GM19438 (cell line): ENCODE data around the gene FBXL13.

Experiments used
- ATAC-seq: cut with Tn5 transposase; IDR thresholded peaks from one replicate; pipeline ENCODE4 v1.9.1; 2021; ENCODE audit warnings: low read depth; ENCODE audit not compliant: unreplicated experiment

FBXL13 gene

DNA sequence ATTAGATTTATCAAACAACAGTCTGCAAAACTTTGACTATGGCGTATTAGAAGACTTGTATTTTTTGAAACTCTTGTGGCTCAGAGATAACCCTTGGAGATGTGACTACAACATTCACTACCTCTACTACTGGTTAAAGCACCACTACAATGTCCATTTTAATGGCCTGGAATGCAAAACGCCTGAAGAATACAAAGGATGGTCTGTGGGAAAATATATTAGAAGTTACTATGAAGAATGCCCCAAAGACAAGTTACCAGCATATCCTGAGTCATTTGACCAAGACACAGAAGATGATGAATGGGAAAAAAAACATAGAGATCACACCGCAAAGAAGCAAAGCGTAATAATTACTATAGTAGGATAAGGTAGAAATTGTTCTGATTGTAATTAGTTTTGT lies 130.4 kb downstream of the FBXL13 start:
- ATAC-seq = no peak

DNA sequence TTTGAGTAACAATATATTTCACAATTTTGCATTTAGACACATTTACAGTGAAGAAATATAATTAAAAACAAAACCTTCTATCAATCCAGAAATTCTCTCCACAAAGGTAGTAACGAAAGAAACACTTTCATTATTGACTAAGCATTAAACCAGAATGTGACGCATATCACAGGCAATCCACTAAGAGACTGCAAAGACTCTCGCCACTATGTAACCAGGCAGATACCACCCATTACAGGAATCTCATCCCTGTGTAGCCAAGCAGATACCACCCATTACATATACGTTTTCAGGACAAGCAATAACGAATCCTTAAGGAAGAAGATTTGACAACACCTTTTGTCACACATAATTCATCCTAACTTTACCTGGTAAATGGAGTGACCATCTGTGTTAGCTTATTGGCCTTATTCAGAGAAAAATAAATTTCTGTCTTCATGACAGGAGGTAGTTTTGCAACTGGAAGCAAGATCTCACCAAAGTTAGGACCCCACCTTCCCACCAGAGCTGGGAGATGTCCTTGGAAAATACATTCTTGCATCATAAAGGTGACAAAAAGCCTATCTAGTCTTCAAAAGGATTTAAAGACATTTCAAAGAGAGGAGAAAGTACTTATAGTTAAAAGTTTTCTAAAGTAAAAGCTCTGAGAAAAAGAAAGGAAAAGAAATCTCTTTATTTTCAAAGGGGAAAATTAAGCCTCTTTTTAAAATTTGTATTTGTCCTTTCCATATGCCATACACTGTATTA lies 131.0 kb downstream of the FBXL13 start:
- ATAC-seq = no peak

DNA sequence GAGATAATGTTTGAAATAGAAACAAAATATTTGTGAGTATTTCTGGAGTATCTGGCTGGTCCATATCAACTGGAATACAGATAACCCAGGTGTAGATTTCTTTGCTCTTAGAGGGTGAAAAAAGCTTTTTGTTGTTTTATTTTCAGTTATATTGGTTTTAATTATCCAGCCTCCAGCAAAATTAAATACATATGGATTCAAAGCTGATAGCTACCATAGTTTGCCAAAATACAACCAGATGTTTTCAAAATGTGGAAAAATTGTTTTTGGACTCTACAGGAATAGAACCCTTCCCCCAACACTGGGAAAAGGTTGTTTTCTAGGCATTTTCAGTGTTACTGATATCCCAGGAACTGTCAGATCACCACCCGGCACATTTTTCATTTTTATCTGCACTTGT lies 131.7 kb downstream of the FBXL13 start:
- ATAC-seq = no peak

DNA sequence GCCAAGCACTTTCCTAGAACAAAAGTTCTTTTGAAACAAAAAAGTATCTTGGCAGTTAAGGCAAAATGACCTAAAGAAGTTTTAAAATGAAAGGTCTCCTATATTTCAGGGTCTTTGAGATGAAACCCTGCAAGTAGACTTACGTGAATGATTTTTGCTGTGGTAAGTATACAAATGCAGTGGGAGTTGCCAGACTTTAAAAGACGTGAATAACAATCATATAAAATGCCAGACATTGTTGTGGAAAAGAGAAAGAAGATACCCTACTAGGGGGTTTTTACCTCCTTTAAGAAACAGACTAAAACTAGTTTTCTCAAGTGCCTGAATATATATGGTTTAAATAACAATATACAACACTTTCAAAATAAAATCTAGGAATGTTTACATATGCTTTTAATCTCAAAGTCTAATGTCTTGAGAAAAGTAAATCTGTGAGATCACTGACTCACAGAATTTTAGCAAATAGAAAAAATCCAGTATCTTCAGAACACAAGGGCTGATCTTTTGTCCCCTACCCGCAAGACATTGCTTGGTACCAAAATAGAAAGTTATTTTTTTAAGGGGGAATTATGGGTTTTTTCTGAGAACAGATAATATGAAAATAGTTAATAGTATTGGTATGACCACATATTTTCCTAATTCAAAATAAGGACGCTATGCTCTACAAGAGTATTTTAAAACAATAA lies 132.3 kb downstream of the FBXL13 start:
- no peak for ATAC-seq

DNA sequence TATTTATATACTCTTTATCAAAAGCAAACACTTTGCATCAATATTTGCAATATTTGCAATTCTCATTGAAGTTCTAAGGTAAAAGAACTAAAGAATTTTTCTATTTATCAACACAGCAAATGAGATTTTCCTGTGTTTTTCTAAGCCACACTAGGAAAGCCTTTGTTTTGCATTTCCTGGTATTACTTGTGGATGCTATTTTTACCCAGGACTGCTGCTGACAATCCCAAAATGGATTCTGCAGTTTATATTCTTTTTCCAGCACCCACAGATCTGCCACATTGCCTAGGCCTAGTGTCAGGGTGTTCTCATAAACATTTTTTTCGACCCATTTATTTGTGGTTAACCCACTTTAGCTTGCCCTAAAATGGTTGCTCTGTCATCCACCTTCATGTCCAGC lies 135.9 kb downstream of the FBXL13 start:
- ATAC-seq = no peak

DNA sequence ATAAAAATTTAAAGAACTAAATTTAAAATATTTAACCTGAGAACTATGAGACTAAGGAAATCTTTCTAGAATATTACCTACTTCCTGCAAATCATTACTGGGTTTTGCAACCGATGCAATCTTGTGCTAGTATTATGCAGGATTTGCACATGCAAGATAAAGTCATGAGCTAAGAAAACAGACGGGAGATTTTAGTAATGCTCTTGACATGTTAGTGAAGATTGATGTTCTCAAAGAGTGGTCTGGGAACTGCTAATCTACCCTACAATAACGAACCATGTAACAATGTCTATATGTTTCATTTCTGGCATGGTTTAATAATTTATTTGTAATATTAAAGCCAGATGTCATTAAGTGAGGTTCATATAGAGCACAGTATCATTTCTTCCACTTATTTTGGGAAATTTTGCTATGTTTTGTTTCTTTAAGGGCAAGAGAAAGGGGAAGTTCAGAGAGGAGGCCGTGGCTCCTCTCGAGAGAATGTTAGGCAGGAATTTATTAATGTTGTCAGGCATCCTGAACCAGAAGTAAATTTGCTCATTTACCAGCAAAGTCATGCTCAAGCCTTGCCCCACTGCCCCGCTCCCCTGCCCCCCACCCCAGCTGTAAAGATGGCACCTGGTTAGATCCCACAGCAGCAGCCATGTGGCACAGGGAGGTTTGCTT lies 139.0 kb downstream of the FBXL13 start:
- ATAC-seq = no peak

DNA sequence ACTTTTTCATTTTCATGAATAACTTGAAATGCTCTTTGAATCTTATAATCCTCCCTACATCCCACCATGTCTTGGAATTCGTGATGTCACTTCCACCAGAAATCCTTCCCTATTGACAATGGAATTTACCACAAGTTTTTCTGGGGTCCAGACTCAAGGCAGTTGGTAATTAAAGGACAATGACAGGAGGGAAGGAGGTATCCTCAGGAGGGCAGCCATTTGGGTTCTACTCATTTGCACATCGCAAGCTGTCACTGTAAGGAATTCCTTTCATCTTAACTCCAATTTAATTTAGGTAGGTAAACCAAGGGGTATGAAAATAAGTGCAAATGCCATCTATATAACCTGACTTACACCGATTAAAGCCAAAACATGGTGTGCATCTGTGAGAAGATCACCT lies 139.9 kb downstream of the FBXL13 start:
- ATAC-seq = no peak

DNA sequence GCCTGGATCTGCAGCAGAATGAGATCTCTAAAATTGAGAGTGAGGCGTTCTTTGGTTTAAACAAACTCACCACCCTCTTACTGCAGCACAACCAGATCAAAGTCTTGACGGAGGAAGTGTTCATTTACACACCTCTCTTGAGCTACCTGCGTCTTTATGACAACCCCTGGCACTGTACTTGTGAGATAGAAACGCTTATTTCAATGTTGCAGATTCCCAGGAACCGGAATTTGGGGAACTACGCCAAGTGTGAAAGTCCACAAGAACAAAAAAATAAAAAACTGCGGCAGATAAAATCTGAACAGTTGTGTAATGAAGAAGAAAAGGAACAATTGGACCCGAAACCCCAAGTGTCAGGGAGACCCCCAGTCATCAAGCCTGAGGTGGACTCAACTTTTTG lies 140.4 kb downstream of the FBXL13 start:
- ATAC-seq = no peak

DNA sequence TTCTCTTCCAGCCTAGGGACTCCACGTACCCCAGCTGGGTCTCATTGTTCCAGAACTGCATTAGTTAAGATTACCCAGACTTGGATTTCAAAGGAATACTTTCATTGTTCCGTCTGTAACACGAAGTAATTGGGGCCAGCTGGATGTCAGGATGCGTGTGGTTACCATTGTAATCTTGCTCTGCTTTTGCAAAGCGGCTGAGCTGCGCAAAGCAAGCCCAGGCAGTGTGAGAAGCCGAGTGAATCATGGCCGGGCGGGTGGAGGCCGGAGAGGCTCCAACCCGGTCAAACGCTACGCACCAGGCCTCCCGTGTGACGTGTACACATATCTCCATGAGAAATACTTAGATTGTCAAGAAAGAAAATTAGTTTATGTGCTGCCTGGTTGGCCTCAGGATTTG lies 140.8 kb downstream of the FBXL13 start:
- ATAC-seq = no peak

DNA sequence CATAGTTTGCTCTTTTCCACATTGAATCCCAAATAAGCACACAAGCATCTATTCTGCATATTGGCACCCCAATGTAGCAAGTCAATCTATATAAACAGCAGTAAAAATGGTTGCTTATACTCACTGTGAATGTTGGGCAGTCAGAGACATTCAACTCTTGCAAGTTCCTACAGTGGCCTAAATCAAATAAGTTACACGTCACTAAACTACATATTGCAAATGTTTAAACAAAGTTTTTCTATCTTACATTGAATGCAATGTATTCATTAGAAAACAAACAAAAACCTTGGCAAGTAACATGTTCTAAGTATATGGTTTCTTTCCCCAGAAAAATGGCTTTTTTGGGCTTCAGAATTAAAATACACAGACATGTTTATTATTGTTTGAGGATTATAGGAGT lies 142.8 kb downstream of the FBXL13 start:
- ATAC-seq = no peak

DNA sequence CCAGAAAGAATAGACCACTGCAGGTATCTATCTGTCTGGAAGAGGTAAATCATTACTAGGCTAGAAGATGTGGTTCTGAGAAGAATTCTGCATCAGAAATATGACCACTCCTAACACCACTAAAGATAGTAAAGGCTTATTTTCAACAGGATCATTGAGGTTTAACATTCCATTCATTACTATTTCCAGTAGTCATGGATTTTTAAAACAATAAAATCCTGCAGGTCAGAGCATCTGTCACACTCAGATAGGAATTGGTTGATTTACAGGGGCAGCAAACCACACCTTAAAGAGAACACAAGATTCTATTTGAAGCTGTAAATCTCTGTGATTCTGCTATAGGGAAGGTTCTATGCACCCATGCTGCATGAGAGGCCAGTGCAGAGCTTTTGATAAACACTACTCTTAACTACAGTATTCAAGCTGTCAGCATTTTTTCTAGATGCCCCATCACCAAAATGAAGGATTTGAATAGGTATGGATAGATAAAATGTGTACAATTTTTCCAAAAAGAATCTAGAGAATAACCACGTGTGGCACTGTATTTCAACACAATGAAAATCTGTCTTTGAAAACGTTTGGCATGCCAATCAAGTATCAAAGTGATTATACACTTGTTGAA lies 147.2 kb downstream of the FBXL13 start:
- no peak for ATAC-seq

DNA sequence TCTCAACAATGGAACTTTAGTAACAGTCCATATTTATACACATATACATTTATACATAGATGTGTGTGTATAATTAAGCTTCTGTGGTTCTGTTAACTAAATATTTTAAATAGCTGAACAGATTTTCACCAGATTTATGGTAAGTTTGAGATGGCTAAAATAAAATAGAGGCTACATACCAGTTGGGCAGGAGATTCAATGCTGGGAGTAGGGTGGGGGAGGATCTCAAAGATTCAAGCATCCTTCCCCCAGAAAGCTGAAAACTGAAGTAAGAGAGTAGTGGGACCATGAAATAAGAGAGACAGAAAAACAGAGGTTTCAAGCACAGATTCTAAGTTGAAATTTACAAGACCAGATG lies 147.8 kb downstream of the FBXL13 start:
- ATAC-seq = no peak

DNA sequence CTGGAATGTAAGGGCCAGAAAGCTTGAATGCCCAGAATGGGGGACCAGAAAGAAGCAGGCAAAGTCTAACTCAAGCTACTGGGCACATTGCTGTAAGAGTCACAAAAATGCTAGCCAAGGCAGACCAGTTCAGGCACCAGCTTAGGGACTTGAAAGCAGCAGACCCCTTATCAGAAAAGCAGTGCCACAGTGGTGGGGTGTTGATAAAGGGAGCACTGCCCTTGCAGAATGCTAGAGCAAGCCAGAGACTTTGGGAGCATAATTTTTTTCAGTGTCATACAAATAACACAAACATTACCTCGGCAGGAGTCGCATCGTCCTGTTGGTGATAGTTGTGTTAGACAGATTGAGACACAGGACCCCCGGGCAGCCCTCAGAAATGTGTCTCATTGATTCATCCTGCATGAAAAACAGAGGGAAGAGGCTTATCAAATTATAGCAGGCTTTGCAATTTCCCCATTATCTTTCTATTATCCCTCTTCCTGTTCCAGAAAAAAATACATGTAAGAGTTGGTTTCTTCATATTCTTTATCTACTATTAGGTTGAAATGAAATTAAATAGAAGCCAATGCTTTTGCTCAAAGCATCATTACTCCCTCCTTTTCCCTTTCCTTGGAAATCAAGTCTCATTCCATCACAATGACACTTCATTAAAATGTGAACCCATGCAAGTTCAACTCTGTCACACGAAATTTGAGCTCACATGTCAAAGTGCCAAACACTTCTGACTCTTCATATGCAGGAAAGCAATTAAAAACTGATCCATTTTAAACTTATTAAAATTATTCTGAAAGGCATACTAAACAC lies 148.4 kb downstream of the FBXL13 start:
- ATAC-seq = no peak

DNA sequence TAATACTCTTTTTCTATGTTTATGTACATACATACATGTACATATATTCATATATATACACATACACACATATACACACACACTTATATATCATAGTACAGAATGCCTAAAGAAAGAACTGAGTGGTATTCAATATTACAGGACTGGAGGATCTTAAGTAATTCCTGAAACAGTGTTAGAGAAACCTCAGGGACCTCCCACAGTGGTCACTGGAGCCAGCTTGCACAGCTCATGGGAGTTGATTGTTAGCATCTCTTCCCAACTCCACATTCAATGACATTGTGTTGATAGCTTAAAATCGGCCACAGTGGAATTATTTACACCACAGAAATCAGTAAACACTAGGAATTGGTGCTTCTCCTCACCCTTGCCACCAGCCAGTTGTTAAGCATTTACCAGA lies 155.8 kb downstream of the FBXL13 start:
- ATAC-seq = no peak

DNA sequence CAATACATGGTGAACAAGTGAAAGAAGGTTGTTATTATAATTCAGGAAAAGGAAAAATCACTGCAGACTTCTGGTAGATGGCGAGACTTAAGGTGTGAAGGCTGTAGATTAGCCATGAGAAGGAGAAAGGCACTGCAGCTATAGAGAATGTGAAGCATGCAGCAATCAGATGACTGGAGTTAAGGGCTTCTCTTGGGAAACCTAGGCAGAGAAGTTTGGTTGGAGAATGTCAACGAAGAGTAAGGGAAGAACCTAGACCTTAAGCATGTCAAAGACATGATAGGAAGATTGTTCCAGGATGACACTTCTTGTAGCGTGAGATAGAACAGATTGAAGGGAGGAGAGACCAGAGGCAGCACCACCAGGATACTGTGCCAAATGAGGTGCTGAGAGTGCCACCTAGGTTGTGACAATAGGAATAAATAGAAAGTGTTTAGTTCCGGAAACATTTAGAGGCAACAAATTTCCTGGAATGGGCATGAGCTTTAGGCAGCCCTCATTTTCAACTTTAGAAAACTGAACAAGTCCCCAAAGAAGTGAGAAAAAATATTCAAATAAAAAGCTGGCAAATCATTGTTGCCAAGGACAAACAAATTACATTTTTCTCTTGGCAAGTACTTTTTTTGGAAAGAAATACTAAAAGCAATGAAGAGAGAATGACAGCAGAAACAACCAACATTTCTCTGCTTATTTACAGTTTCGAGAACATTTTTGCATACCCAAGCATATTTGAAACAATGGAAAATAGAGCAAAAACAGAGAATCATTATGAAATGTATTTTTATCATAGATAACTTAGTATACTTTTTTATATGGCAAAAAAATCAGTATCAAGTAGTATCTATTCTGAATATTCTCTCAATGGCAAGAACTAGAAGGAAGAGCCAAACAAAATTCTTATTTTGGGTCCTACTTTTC lies 156.9 kb downstream of the FBXL13 start:
- no peak for ATAC-seq

DNA sequence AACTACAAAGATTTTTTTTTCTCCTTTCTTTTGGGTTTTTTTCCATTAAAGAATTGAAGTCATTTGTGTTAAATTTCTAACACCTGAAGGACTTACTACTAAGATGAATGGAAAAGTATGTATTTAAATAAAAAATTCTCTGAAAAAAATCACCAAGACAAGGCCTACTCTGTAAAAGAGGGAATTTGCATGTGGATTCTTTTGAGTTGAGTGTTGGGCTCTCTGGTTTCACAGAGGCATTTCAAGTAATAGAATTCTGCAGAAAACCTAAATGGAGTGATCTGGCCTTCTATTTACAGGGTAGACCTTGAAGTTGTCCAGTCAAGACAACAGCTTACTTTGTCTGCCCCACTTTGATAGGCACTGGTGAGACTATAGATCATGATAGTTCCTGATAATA lies 157.7 kb downstream of the FBXL13 start:
- no peak for ATAC-seq

DNA sequence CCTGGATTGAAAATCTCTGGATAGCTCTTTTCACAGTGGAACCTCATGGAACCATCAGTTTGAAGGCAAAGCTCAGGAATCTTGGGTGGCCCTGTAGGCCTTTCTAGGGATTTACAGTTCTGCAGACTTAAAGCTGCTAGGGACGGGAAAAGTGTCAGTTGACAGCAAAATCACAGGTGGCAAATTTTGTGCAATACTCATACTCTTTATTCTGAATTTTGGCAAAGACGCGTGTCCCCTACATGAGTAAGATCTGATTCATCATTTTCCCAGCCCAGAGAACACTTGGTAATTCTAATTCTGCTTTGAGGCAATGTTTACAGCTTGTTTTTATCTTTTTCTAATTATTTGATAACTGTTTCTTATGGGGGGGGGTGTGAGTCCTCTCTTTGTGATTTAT lies 158.2 kb downstream of the FBXL13 start:
- ATAC-seq = no peak

DNA sequence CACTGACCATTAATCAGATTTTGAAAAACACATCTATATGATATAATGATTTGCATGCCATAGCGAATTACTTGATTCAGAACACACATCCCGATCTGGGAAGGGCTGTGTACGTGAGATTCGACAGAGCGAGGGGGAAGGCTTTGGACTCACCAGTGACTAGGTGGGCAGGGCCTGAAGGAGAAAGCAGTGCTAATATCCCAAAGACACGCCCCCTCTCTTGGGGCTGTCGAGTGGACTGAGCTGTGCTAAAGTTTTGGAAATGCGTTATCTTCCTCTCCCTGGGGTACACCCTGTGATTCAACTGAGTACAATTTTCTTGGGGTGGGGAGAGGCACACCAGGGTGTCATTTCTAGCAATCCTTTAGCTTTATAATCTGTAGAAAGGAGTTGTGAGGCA lies 160.0 kb downstream of the FBXL13 start:
- ATAC-seq = no peak

DNA sequence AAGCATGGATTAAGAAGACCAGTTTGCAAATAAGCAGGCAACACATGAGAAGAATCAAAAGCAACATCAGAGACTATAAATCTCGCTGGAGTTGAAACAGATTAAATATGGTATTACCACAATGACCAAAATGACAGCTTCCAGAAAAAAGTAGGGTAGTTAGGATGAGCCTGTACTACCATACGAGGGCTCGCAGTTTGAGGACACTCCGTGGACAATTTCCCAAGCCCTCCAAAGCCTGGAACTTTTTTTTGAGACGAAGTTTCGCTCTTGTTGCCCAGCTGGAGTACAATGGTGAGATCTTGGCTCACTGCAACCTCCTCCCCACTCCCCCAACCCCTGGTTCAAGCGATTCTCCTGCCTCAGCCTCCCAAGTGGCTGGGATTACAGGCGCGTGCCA lies 160.8 kb downstream of the FBXL13 start:
- no peak for ATAC-seq

DNA sequence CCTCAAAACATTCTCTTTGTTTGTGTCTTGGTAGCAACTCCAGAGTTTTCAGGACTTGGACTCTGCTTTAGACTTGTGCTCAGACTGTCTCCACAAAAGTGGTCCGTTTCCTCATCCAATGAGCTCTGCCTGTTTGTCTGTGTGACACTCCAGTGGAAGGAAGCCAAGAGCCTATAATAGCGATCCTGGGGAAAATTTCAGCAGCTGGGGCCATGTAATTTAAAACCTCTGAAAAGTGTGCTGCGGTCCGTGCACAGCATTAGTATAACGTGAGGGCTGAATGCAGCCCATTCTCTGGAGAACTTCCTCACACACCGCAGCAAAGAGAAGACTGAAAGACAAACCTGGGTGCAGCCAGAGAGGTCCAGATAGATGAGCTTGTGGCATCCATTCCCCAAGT lies 161.9 kb downstream of the FBXL13 start, which contains the start of gene LRRC17:
TSS of gene LRRC17 (plus strand) at position 259 of the 400 bp plus-strand sequence. CDS start 20,914 bp downstream, outside the sequence.
- no peak for ATAC-seq
